SU-DHL-6 (cell line): ENCODE data around the gene CCDC187.

ENCODE experiments used
- H2AFZ ChIP-seq: fragments of 200-600 bp; sonication (generic); 2 replicates; pipeline ENCODE4 v1.6.1; 2014; ENCODE audit warnings: low read depth, mild to moderate bottlenecking, moderate library complexity, mixed read lengths, antibody characterized with exemption, low read length; ENCODE audit not compliant: severe bottlenecking
- H3F3A ChIP-seq: fragments of 200-600 bp; shearing (Covaris generic); 2 replicates; pipeline ENCODE4 v1.6.0; 2016; ENCODE audit warnings: antibody characterized with exemption, mild to moderate bottlenecking; ENCODE audit not compliant: insufficient read depth
- H3K27ac ChIP-seq: fragments of 200-600 bp; sonication (generic); 2 replicates; pipeline ENCODE4 v1.5.1; 2016; ENCODE audit warnings: low read depth, mild to moderate bottlenecking, low read length, moderate library complexity, mixed read lengths
- H3K27me3 ChIP-seq: fragments of 200-600 bp; sonication (generic), shearing (Covaris generic); 2 replicates; pipeline ENCODE4 v1.6.0; 2014; ENCODE audit warnings: mild to moderate bottlenecking, low read length
- H3K36me3 ChIP-seq: fragments of 200-600 bp; sonication (generic); 2 replicates; pipeline ENCODE4 v1.6.1; 2014; ENCODE audit warnings: mild to moderate bottlenecking, low read length, mixed read lengths
- H3K4me2 ChIP-seq: fragments of 300-600, 200-600 bp; shearing (Covaris generic), sonication (generic); 2 replicates; pipeline ENCODE4 v1.6.0; 2014; ENCODE audit warnings: low read length, low read depth, mild to moderate bottlenecking; ENCODE audit not compliant: poor library complexity, severe bottlenecking
- H3K4me3 ChIP-seq: fragments of 200-600 bp; sonication (generic); 2 replicates; pipeline ENCODE4 v1.5.1; 2014; ENCODE audit warnings: antibody characterized with exemption, low read length, mild to moderate bottlenecking, mixed read lengths; ENCODE audit not compliant: insufficient read depth, poor library complexity, severe bottlenecking
- H3K79me2 ChIP-seq: fragments of 200-600 bp; sonication (generic); 2 replicates; pipeline ENCODE4 v1.6.1; 2014; ENCODE audit warnings: mild to moderate bottlenecking, low read length, moderate library complexity; ENCODE audit not compliant: insufficient read depth
- H3K9ac ChIP-seq: fragments of 200-600 bp; sonication (generic); 2 replicates; pipeline ENCODE4 v1.7.0; 2014; ENCODE audit warnings: mild to moderate bottlenecking, low read length
- H3K9me2 ChIP-seq: fragments of 200-600 bp; sonication (generic); replicated peaks from 2 replicates; pipeline ENCODE4 v1.6.1; 2014; ENCODE audit warnings: low read length; ENCODE audit not compliant: insufficient read depth
- H3K9me3 ChIP-seq: fragments of 200-600 bp; sonication (generic); 2 replicates; pipeline ENCODE4 v1.6.1; 2014; ENCODE audit warnings: low read length, mixed read lengths; ENCODE audit not compliant: insufficient read depth
- H4K20me1 ChIP-seq: fragments of 200-600 bp; sonication (generic); 2 replicates; pipeline ENCODE4 v1.6.1; 2014; ENCODE audit warnings: low read depth, mild to moderate bottlenecking, antibody characterized with exemption, low read length, moderate library complexity, mixed read lengths
- EZH2phosphoT487 ChIP-seq: fragments of 200-600 bp; sonication (generic), shearing (Covaris generic); conservative IDR thresholded peaks from 2 replicates; pipeline ENCODE4 v1.6.1; 2018; ENCODE audit warnings: mild to moderate bottlenecking, antibody characterized with exemption, low read length, moderate library complexity, mixed read lengths
- TF ChIP-seq, protein P1 (sequence below): fragments of 200-600 bp; sonication (generic); IDR thresholded peaks from one replicate; pipeline ENCODE4 v1.5.1; 2017; ENCODE audit warnings: antibody characterized with exemption, mild to moderate bottlenecking, low read length, moderate library complexity; ENCODE audit not compliant: insufficient read depth, poor library complexity, severe bottlenecking

CCDC187 gene

DNA sequence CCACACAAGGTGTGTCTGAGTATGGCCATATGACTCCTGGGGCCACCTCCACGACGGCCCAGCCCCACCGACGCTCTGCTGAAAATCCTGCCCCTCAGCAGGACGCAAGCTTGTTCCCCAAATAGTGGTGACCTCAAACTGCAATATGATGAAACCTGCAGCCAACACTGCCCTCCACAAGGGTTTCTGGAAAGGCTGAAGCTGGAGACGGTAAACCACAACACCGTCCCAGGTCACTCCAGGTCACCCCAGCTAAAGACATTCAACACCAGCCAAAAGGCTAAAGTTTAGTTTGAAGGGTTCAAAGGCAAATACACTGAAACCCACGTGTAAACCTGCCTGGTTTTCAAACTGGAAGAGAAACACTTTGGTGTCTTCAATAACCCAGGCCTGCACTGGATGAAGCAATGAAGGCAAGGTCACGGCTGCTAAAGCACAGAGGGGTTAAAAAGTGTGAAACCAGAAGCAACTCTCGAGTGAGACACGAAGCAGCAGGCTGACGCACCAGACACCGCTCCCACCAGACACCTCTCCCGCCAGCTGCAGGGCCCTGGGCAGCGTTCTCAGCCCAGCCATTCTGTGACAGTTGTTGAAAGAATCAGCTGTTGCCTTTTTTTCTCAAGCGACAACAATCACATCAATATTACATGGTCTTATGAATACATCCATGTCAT is 97.2 kb downstream of the CCDC187 start:
- Histone ChIP-seq H3K9me2 (no peaks in the 10 kb centered on the region), H3K9me3 (no peaks in the 10 kb centered on the region), H4K20me1 (peaks cover 7% of the 10 kb centered on the region; the same call in 1 of the 2 replicates), H3K27ac (no peak overlapping the region), H2AFZ (no peak overlapping the region), H3K79me2 (no peaks in the 10 kb centered on the region), H3K4me2 (no peak overlapping the region), H3K9ac (no peak overlapping the region), H3K27me3 (no peaks in the 10 kb centered on the region), H3F3A (peaks cover 6% of the 10 kb centered on the region; the same call in 1 of the 2 replicates), H3K4me3 (no peak overlapping the region), H3K36me3 (0 out of 2 replicates have a peak, but pooled peaks cover 2% of the 10 kb centered on the region)
- no peak for TF ChIP-seq EZH2phosphoT487
- TF ChIP-seq, protein P1, sequence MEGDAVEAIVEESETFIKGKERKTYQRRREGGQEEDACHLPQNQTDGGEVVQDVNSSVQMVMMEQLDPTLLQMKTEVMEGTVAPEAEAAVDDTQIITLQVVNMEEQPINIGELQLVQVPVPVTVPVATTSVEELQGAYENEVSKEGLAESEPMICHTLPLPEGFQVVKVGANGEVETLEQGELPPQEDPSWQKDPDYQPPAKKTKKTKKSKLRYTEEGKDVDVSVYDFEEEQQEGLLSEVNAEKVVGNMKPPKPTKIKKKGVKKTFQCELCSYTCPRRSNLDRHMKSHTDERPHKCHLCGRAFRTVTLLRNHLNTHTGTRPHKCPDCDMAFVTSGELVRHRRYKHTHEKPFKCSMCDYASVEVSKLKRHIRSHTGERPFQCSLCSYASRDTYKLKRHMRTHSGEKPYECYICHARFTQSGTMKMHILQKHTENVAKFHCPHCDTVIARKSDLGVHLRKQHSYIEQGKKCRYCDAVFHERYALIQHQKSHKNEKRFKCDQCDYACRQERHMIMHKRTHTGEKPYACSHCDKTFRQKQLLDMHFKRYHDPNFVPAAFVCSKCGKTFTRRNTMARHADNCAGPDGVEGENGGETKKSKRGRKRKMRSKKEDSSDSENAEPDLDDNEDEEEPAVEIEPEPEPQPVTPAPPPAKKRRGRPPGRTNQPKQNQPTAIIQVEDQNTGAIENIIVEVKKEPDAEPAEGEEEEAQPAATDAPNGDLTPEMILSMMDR = no peak

DNA sequence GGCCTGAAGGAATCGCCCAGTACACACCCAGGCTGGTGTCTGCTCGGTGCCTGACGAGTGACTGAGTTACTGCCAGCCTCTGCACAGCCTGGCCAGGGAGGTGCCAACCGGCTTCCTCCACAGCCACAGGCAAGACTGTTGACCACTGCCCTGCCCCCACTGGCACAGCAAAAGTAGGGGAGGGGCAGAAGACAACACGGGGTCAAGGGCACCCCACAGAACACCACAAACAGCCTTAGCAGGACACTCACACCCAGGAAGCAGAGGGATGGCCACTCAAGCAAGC is 98.2 kb downstream of the CCDC187 start:
- H3K27ac ChIP-seq = no peak overlapping the region
- no peak overlapping the region for H2AFZ ChIP-seq
- no peak for TF ChIP-seq EZH2phosphoT487
- TF ChIP-seq, protein P1 = no peak
- H3F3A ChIP-seq = peaks cover 6% of the 10 kb centered on the region; the same call in 1 of the 2 replicates
- no peak overlapping the region for H3K4me3 ChIP-seq
- no peak overlapping the region for H3K4me2 ChIP-seq
- H3K36me3 ChIP-seq = 0 out of 2 replicates have a peak, but pooled peaks cover 2% of the 10 kb centered on the region
- H4K20me1 ChIP-seq = peaks cover 7% of the 10 kb centered on the region; the same call in 1 of the 2 replicates
- no peaks in the 10 kb centered on the region for H3K27me3 ChIP-seq
- no peaks in the 10 kb centered on the region for H3K9me3 ChIP-seq
- H3K9ac ChIP-seq = no peak overlapping the region
- no peaks in the 10 kb centered on the region for H3K79me2 ChIP-seq
- no peaks in the 10 kb centered on the region for H3K9me2 ChIP-seq

DNA sequence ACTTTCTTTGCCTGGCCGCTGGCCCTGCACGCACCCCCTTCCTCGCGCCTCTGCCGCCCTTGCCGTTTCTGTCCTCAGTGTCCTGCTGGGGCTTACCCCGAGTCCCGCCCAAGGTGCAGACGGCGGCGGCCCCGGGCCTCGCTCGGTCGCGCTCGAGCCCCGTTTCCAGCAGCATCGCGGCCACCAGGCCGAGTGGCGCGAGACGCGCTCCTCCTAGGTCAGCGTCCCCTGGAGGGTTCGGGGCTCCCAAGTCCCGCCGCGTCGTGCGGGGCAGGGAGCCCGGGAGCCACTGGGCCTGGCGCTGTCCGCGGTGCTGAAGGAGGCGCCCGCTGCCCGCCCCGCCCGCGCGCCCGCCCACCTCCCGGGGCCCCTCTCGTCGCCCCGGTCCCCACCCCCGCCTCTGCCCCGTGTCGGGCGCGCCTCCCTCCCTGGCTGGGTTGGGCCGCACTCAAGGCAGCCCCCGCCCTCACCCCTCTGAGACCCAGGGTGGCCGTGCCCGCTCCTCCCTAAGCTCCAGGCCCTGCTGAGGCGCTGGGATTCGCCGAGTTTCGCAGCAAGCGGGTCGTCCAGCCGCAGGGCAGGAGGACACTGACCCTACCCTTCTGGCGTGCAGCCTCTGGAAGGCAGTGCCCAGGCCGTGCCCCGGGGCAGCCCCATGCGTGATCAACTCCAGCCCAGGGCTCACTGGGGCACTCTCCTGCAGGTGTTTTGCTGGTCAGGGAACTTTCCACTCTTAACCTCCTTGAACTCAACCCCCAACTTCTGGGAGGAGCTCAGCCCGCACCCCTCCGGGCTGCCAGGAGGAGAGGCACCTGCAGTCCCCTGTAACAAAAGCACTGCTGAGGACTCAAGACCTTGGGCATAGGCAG is 98.8 kb downstream of the CCDC187 start, which contains the start of gene LHX3:
Gene LHX3, minus strand, starts transcription at position 291 of the 869 bp plus-strand sequence. Its CDS starts 116 bp downstream, at position 175.
- 0 out of 2 replicates have a peak, but pooled peaks cover 2% of the 10 kb centered on the region for H3K36me3 ChIP-seq
- no peak within 1 kb of the TSS for H3K9ac ChIP-seq
- no peak within 1 kb of the TSS for H2AFZ ChIP-seq
- H3F3A ChIP-seq = 0 out of 2 replicates have a peak, but pooled peaks cover 3% of the 10 kb centered on the region
- no peaks in the 10 kb centered on the region for H3K79me2 ChIP-seq
- H3K27ac ChIP-seq = no peak within 1 kb of the TSS
- TF ChIP-seq EZH2phosphoT487 = no peak
- TF ChIP-seq, protein P1 = no peak
- H3K4me3 ChIP-seq = no peak within 1 kb of the TSS
- peaks cover 7% of the 10 kb centered on the region; the same call in 1 of the 2 replicates for H4K20me1 ChIP-seq
- no peaks in the 10 kb centered on the region for H3K9me3 ChIP-seq
- H3K9me2 ChIP-seq = no peaks in the 10 kb centered on the region
- H3K4me2 ChIP-seq = no peak within 1 kb of the TSS
- no peaks in the 10 kb centered on the region for H3K27me3 ChIP-seq
